KOPT-K1 (cell line): ENCODE results near the gene SFT2D2.
"Not testable (repeated sequence)": the region's sequence is repeated elsewhere in the genome, so short reads cannot be mapped to it uniquely, and the experiment has no call there.

Experiments used
- H3K27ac ChIP-seq: fragments of 200-600 bp; sonication (generic); 2 replicates; pipeline ENCODE4 v1.5.1; 2016; ENCODE audit warnings: antibody characterized with exemption, mild to moderate bottlenecking, low read depth, low read length; ENCODE audit not compliant: poor library complexity, severe bottlenecking
- H3K36me3 ChIP-seq: fragments of 200-600 bp; sonication (generic); 2 replicates; pipeline ENCODE4 v1.5.1; 2017; ENCODE audit warnings: antibody characterized with exemption, mild to moderate bottlenecking, low read length, moderate library complexity; ENCODE audit not compliant: insufficient read depth
- H3K9me3 ChIP-seq: fragments of 200-600 bp; sonication (generic); 2 replicates; pipeline ENCODE4 v1.5.1; 2017; ENCODE audit warnings: antibody characterized with exemption, low read length, mild to moderate bottlenecking; ENCODE audit not compliant: insufficient read depth, poor library complexity, severe bottlenecking

Gene SFT2D2

DNA sequence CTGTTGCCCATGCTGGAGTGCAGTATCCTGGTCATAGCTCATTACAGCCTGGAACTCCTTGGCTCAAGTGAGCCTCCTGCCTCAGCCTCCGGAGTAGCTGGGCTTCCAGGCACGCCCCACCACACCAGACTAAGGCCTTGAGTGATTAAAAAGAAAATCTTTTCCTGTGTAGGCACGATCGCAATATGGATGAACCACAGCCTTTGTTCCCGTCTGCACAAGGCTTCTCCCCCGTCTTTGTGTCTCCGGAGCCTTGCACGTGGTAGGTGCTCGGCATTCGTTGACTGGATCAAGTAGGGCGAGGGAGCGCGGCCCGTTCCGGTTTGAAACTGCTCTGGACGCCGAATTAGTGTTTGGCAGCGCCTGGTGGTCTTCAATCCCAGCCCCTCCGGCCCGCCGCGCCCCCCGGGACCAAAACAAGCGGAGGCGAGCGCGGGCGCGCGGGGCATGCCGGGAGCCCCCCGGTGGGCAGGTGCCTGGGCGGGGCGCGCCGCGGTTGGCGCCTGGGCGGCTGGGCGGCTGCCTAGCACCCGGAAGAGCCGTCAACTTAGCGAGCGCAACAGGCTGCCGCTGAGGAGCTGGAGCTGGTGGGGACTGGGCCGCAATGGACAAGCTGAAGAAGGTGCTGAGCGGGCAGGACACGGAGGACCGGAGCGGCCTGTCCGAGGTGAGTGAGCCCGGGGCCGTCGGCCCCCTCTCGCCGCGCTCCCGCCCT, at the start of gene SFT2D2:
TSS of gene SFT2D2 (plus strand) at position 529 of the 715 bp plus-strand sequence. CDS start at position 605, 76 bp downstream.
- Histone ChIP-seq H3K27ac (peak within 1 kb of the TSS; percentile 89), H3K9me3 (no peaks in the 10 kb centered on the region), H3K36me3 (peaks cover 28% of the 10 kb centered on the region)

DNA sequence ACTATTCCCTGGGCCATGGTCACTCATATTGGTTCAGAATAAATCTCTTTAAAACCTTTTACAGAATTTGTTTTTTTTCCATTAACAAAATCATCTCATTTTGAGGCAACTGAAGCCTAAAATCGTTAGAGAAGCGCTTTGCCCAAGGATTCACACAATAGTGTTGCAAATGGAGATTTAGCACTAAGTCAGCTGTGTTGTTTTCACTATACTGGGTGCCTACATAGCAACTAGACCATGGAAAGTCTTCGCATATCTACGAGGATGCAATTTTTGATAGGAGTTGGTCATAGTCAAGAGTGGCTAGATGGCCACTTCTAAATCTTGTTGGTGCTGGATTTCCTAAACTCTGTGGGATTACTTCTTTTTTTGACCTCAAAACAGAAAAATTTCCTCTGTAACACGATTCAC, 47.6 kb upstream of the SFT2D2 start:
- H3K9me3 ChIP-seq = no peaks in the 10 kb centered on the region
- no peaks in the 10 kb centered on the region for H3K36me3 ChIP-seq
- peak overlapping the region; percentile 88 for H3K27ac ChIP-seq

DNA sequence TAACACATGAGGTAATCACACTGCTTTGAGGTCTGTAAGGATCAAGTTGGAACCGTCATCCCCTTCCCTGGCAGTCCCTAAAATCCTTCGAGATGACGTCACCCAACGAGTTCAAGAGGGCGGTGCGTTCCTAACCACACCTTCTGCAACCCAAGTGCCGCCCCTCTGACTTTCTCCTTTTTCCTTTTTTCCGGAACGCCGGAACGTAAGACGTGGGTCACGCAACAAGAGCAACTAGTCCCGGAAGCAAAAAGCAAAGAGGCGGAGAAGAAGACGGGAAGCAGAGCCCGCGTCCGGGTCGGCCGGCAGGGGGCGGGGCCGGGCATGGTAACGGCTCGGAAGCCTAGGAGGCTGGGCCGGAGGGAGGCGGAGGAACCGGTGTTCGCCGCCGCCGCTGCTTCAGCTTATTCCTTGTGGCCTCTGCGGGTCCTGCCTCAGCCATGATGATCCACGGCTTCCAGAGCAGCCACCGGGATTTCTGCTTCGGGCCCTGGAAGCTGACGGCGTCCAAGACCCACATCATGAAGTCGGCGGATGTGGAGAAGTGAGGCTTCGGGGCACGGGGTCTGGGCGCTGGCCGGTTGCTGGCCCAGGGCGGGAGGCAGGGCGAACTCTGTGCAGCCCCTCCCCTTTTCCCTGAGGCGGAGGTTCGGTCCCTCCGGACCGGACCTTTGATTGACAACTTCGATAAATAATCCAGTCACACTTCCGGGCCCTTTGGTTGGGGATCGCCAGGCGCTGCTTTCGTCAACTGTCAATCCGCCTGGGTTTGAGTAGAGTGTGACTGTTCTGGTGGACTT, 47.0 kb upstream of the SFT2D2 start, which contains the start of gene TIPRL:
TSS of gene TIPRL (plus strand) at position 325 of the 800 bp plus-strand sequence. CDS start at position 441, 116 bp downstream.
- Histone ChIP-seq H3K27ac (peak within 1 kb of the TSS; percentile 88), H3K36me3 (peaks cover 3% of the 10 kb centered on the region; the same call in 1 of the 2 replicates), H3K9me3 (no peaks in the 10 kb centered on the region)

DNA sequence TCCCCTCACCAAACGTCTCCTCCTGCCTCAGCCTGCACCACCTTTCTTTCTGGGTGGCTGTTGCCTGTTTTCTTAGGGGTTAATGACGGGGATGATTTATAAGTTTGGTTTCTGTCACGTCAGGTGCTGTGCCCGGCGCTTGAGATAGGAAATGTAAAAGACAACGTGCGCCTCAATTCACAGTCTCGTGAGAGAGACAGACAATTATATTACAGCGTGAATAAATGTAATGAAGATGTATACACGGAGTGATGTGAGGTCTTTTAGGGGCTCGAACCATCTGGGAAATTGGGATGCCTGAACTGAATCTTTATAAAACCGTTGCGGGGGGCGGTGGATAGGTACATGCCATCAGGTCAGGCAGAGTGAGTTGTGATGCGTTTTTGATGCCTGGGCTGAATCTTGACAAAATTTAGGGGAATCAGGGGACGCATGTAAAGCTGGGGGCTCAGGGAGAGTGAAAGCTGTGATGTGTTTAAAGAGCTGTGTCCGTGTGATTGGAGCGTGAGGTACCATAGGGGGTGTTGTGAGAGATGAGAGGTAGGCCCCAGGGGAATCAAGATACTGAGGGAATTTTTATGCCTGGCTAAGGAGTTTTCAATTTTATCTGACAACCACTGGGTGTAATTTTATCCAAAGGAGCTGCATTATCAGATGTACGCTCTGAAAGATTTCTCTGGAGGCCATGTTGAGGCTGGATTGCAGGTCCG, 46.2 kb upstream of the SFT2D2 start:
- Histone ChIP-seq H3K9me3 (no peaks in the 10 kb centered on the region), H3K27ac (peak overlapping the region; percentile 88), H3K36me3 (peaks cover 10% of the 10 kb centered on the region)

DNA sequence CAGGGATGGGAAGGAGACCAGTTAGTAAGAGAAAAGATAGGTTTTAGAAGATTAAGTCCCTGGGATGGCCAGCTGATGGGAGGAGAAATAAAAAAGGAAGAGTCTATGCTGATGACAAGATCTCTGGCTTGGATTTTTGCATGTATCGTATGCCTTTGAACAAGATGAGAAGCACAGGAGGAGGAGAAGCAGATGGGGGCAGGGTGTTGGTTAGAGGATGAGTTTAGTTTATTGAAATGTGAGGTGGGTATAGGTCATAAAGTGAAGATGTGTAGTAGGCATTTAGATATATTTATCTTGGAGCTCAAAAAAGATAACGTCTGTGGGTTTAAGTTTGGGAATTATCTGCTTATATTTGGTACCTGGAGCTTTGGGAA, 45.7 kb upstream of the SFT2D2 start:
- Histone ChIP-seq H3K36me3 (peaks cover 16% of the 10 kb centered on the region), H3K27ac (peak overlapping the region; percentile 88), H3K9me3 (no peaks in the 10 kb centered on the region)

DNA sequence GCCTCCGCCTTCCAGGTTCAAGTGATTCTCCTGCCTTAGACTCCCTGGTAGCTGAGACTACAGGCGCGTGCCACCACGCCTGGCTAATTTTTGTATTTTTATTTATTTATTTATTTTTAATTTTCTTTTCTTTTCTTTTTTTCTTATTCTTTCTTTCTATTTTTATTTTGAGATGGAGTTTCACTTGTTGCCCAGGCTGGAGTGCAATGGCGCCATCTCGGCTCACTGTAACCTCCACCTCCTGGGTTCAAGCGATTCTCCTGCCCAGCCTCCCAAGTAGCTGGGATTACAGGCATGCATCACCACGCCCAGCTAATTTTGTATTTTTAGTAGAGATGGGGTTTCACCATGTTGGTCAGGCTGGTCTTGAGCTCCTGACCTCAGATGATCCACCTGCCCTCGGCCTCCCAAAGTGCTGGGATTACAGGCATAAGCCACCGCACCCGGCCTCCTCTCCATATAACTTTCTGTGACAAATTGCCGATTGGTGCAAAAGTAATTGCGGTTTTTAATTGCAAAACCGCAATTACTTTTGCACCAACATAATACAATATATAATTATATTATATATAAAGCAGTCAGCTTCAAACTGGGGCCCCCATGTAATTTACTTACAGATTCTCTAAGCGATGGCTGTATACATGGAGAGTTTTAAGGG, 44.6 kb upstream of the SFT2D2 start:
- not testable (repeated sequence) for H3K27ac ChIP-seq, H3K9me3 ChIP-seq
- H3K36me3 ChIP-seq = peaks cover 25% of the 10 kb centered on the region

DNA sequence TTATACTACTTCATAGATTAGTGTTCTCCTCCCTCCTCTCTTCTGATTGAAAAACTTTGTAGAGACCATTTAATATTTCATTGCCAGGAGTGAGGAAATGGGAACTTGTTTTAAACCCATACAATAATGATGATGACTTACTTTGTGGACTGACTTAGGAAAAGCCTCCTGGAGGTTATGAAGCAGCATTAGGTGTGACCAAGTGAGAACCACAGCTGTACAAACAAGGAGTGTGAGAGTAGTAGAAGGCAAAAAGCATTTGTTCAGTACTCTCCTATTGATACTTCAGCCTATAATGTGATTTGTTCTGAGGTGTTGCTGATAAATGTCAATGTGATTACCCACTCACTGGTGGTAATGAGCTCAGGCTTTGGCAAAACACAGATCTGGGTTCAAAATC, 38.6 kb upstream of the SFT2D2 start:
- Histone ChIP-seq H3K27ac (no peak overlapping the region), H3K36me3 (peaks cover 84% of the 10 kb centered on the region), H3K9me3 (no peaks in the 10 kb centered on the region)

DNA sequence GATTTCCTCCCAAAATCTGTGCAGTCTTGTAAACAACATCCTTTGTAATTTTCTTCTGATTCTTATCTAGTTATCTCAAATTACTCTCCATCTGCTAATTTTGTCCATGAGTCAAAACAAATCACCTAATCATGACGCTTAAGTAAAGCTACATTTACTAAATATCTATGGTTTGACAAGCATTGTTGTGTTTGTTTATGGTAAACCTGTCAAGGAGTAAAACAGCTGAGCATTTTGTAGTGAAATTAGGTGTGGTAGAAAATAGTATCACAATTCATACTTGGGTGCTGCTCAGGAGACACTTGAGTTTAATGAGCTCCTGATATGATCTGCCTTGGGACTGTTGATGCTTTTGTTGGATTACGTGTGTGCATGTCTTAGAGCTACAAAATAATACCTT, 35.4 kb upstream of the SFT2D2 start:
- Histone ChIP-seq H3K27ac (no peak overlapping the region), H3K36me3 (peaks cover 97% of the 10 kb centered on the region), H3K9me3 (no peaks in the 10 kb centered on the region)

DNA sequence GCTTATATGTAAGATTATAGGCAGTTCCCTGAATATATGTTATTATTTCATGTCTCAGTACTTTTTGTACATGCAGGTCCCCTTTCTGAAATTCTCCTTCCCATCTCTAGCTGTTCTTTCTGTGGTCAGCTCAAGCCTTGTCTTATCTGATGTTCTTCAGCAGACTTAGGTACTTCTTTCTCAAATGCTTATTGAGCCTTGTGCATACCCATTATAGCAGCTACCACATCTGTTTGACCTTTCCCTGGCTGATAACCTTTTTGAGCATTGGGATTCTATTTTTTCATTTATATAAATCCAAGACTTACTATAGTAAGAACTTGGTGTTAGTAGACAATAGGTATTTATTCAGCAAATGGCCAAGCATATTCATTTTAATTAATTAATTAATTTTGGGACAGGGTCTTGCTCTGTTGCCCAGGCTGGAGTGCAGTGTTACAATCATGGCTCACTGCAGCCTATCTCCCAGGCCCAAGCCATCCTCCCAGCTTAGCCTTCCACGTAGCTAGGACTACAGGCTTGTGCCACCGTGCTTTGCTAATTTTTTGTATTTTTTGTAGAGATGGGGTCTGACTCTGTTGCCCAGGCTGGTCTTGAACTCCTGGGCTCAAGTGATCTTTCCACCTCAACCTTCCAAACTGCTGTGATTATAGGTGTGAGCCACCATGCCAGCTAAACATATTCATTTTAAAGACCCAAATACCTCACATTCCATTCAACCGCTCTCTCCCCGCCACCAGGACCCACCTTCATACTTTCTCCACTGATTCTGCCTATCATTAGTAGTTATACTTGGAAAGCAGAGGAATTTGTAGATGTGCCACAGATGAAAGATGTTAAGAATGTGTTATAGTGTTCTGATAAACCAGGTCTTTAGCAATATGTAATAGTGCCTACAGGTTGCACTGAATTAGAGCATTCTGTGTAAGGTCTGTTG, 30.3 kb upstream of the SFT2D2 start:
- Histone ChIP-seq H3K36me3 (peaks cover 96% of the 10 kb centered on the region), H3K27ac (no peak overlapping the region), H3K9me3 (no peaks in the 10 kb centered on the region)

DNA sequence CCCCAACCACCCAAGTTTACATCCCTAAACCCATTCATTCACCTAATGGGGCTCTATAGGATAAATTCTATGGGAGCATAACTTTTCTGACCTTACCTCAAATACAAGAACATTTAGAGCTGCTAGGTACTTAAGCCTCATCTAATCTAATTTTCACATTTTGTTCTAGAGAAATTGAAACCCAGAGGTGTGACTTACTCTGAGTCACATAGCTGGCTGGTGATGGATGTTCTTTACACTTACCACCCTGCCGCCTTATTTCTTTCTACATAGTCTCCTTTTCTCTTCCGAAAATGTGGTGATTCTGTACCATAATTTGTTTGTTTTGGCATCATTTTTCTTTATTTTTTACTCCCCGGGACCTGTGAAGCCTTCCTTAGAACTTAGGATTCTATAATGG, 26.7 kb upstream of the SFT2D2 start:
- Histone ChIP-seq H3K27ac (no peak overlapping the region), H3K9me3 (peaks cover 10% of the 10 kb centered on the region), H3K36me3 (peaks cover 95% of the 10 kb centered on the region)

DNA sequence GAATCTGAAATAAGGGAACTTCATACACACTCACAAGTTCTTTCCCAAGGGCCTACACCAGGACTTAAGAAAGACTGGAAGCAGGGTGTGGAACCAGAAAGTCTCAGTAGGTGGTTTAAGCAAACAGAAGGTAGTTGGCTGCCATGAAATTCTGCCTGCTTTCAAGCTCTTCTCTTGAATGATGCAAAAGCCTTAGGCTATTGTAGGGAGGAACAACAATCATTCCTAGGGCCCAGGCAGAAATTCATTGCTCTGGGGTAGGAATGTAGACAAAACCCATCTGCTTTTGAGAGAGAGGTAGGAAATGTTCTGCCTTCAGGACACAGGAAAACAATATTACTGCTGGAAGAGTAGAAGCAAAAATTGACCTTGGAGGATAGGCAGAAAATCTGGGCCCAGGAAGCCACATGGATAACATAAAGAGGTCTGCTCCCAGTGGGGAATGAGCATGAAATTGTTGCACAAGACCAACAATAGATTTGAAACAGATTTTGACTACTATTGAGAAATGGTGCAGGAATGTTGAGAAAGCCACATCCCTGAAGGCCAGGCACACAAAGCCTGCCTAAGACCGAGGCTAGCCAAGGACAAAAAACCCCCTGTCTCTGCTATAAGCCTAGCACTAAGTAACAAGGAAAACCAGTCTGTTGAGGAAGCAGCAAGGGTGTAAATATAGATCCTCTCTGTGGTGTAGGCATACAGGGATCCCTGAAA, 22.7 kb upstream of the SFT2D2 start:
- Histone ChIP-seq H3K9me3 (peaks cover 23% of the 10 kb centered on the region), H3K27ac (no peak overlapping the region), H3K36me3 (peaks cover 57% of the 10 kb centered on the region)

DNA sequence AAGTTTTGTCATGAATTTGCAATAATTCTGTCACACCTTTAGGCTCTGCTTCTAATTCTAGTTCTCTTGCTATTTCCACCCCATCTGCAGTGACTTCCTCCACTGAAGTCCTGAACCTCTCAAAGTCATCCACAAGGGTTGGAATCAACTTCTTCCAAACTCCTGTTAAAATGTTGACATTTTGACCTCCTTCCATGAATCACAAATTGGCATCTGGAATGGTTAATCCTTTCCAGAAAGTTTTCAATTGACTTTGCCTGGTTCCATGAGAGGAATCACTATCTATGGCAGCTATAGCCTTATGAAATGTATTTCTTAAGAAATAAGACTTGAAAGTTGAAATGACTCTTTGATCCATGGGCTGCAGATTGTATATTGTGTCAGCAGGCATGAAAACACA, 19.7 kb upstream of the SFT2D2 start:
- H3K27ac ChIP-seq = no peak overlapping the region
- peaks cover 27% of the 10 kb centered on the region for H3K36me3 ChIP-seq
- H3K9me3 ChIP-seq = peaks cover 34% of the 10 kb centered on the region

DNA sequence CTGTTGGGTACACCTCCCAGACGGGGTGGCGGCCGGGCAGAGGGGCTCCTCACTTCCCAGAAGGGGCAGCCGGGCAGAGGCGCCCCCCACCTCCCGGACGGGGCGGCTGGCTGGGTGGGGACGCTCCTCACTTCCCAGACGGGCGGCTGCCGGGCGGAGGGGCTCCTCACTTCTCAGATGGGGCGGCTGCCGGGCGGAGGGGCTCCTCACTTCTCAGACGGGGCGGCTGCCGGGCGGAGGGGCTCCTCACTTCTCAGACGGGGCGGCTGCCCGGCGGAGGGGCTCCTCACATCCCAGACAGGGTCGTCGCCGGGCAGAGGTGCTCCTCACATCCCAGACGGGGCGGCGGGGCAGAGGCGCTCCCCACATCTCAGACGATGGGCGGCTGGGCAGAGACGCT, 18.1 kb upstream of the SFT2D2 start:
- H3K27ac ChIP-seq = not testable (repeated sequence)
- H3K36me3 ChIP-seq = peaks cover 11% of the 10 kb centered on the region
- H3K9me3 ChIP-seq = peaks cover 38% of the 10 kb centered on the region
